GM19238 (cell line): ENCODE data around the gene EHD4.

ENCODE experiments used
- DNase-seq: peaks from one replicate; pipeline ENCODE4 v3.0.0; 2011; ENCODE audit warnings: low spot score; ENCODE audit not compliant: insufficient read length

The EHD4 gene

GRCh38 chr15:41881550-41881919, 90.8 kb downstream of the EHD4 start:
- DNase-seq = no peak

- no peak for DNase-seq
These were observed 91.3 kb downstream of the EHD4 start for GRCh38 chr15:41881086-41881485.

GRCh38 chr15:41880156-41880877, 92.0 kb downstream of the EHD4 start:
- DNase-seq = no peak

- DNase-seq = no peak
These were observed 93.0 kb downstream of the EHD4 start for GRCh38 chr15:41879321-41879845.

- DNase-seq = no peak
These were observed 94.0 kb downstream of the EHD4 start for GRCh38 chr15:41878355-41878699.

- no peak for DNase-seq
These were observed 94.6 kb downstream of the EHD4 start for GRCh38 chr15:41877631-41878354.

GRCh38 chr15:41876689-41877088, 95.7 kb downstream of the EHD4 start:
- DNase-seq = no peak

GRCh38 chr15:41876007-41876406, 96.3 kb downstream of the EHD4 start:
- no peak for DNase-seq

GRCh38 chr15:41874736-41875135, 97.6 kb downstream of the EHD4 start:
- no peak for DNase-seq

GRCh38 chr15:41873711-41874110, 98.6 kb downstream of the EHD4 start:
- no peak for DNase-seq

- no peak for DNase-seq
These were observed 100.1 kb downstream of the EHD4 start for GRCh38 chr15:41872166-41872747.

- DNase-seq = no peak
These were observed 101.0 kb downstream of the EHD4 start for GRCh38 chr15:41871175-41871905.

- no peak for DNase-seq
These were observed 101.7 kb downstream of the EHD4 start for GRCh38 chr15:41870689-41871081.

- DNase-seq = no peak
These were observed 102.3 kb downstream of the EHD4 start for GRCh38 chr15:41869770-41870688.

GRCh38 chr15:41868321-41868720, 104.0 kb downstream of the EHD4 start:
- no peak for DNase-seq

- DNase-seq = no peak
These were observed 105.3 kb downstream of the EHD4 start for GRCh38 chr15:41866872-41867579.

- no peak for DNase-seq
These were observed 106.1 kb downstream of the EHD4 start for GRCh38 chr15:41866263-41866703.

- no peak for DNase-seq
These were observed 106.8 kb downstream of the EHD4 start for GRCh38 chr15:41865490-41866055.

- DNase-seq = no peak
These were observed 109.7 kb downstream of the EHD4 start for GRCh38 chr15:41862515-41863116.
